Activated CD8-positive, alpha-beta T cell treated with anti-CD3 and anti-CD28 coated beads for 36 hours (primary cell): ENCODE data around the gene USP24. TPM values are rescaled to one million over a fixed set of nuclear protein-coding genes. Genes with fewer than 3 reads are reported as not detected.
"Not testable (repeated sequence)": the region's sequence is repeated elsewhere in the genome, so short reads cannot be mapped to it uniquely, and the experiment has no call there.

Experiments
- ATAC-seq: fragments of 200-7000 bp; cut with Tn5 transposase; one replicate; pipeline ENCODE4 v1.10.0; 2021; ENCODE audit warnings: mild to moderate bottlenecking, moderate library complexity
- CTCF ChIA-PET: fragments of 350-600 bp; sonication (Branson Sonifier 250); formaldehyde crosslinking; loops from one replicate; lab custom pipeline; 2021; ENCODE audit warnings: antibody characterized with exemption; lab: Charles Lee
- POLR2A ChIA-PET: fragments of 350-600 bp; sonication (Branson Sonifier 250); formaldehyde crosslinking; loops from one replicate; lab custom pipeline; 2021; ENCODE audit warnings: antibody characterized with exemption; lab: Charles Lee
- DNase-seq: peaks from one replicate; pipeline ENCODE4 v3.0.0-alpha.2; 2020
- H3K27ac Mint-ChIP-seq: one replicate; pipeline ENCODE4 v1.8.0; 2021; ENCODE audit warnings: mild to moderate bottlenecking, mixed read lengths
- H3K27me3 Mint-ChIP-seq: one replicate; pipeline ENCODE4 v1.8.0; 2021; ENCODE audit warnings: mixed read lengths
- H3K36me3 Mint-ChIP-seq: one replicate; pipeline ENCODE4 v1.8.0; 2021; ENCODE audit warnings: low read depth, mixed read lengths
- H3K4me1 Mint-ChIP-seq: one replicate; pipeline ENCODE4 v1.8.0; 2021; ENCODE audit warnings: low read depth, mixed read lengths
- H3K4me3 Mint-ChIP-seq: one replicate; pipeline ENCODE4 v1.8.0; 2021; ENCODE audit warnings: mild to moderate bottlenecking, moderate library complexity, mixed read lengths
- H3K9me3 Mint-ChIP-seq: one replicate; pipeline ENCODE4 v1.8.0; 2021; ENCODE audit warnings: mixed read lengths
- CTCF ChIP-seq: fragments of 200-600 bp; IDR thresholded peaks from one replicate; pipeline ENCODE4 v1.8.0; 2022; ENCODE audit warnings: antibody characterized with exemption, mild to moderate bottlenecking
- intact Hi-C: fragments of 100-400 bp; cut with micrococcal nuclease; formaldehyde crosslinking; loops from one replicate; pipeline ENCODE4 v1.10.0; 2022
- total RNA-seq, 2 experiments: library from RNA; stranded (reverse); gene quantifications; one replicate each; pipeline ENCODE4 v1.2.3, GENCODE V29; 2021

The USP24 gene
- total RNA-seq, 2 experiments from 2014 or later: 39.4 to 47.0 TPM

GRCh38 chr1:55204997-55205396 is 10.2 kb downstream of the USP24 start:
- H3K4me3 Mint-ChIP-seq: peak overlapping the region; percentile 30
- ChIA-PET CTCF (interaction anchor here (1.1 to 1.3 kb wide), 2 partner anchors 11 to 73 kb away, joined by 4 to 5 read pairs; no protein-coding TSS in a partner anchor), POLR2A (interaction anchor here (1.3 to 1.7 kb wide), 3 partner anchors 8 to 10 kb away, joined by 3 to 11 read pairs (median 4); no protein-coding TSS in a partner anchor)

GRCh38 chr1:55203064-55203463 is 12.1 kb downstream of the USP24 start:
- TF ChIP-seq CTCF: no peak
- H3K36me3 Mint-ChIP-seq: peaks cover 34% of the 10 kb centered on the region
- peaks cover 69% of the 10 kb centered on the region for H3K4me1 Mint-ChIP-seq
- no peak overlapping the region for H3K4me3 Mint-ChIP-seq
- ATAC-seq: peak; percentile 53
- ChIA-PET POLR2A (interaction anchor here (1.0 to 1.7 kb wide), 3 partner anchors 10 to 12 kb away, joined by 3 to 11 read pairs (median 6); partner anchors contain the start of gene USP24), CTCF (interaction anchor here (1.2 kb wide), 1 partner anchor 10 kb away, joined by 3 read pairs; no protein-coding TSS in a partner anchor)
- peak; percentile 32 for DNase-seq
- H3K27me3 Mint-ChIP-seq: no peaks in the 10 kb centered on the region
- intact Hi-C loops: no loop called here
- H3K27ac Mint-ChIP-seq: peak overlapping the region; percentile 59
- H3K9me3 Mint-ChIP-seq: no peaks in the 10 kb centered on the region

More at GRCh38 chr1:55204997-55205396, 10.2 kb downstream of the USP24 start:
- Mint-ChIP-seq H3K27me3 (no peaks in the 10 kb centered on the region), H3K4me1 (peaks cover 69% of the 10 kb centered on the region), H3K9me3 (no peaks in the 10 kb centered on the region), H3K36me3 (peaks cover 27% of the 10 kb centered on the region), H3K27ac (peak overlapping the region; percentile 76)
- intact Hi-C loops: no loop called here
- peak; percentile 56 for DNase-seq
- peak; percentile 77 for ATAC-seq
- no peak for TF ChIP-seq CTCF

- Mint-ChIP-seq H3K9me3 (no peaks in the 10 kb centered on the region), H3K4me1 (peaks cover 76% of the 10 kb centered on the region), H3K4me3 (no peak overlapping the region), H3K27ac (peak overlapping the region; percentile 76), H3K36me3 (peaks cover 28% of the 10 kb centered on the region), H3K27me3 (no peaks in the 10 kb centered on the region)
- no peak for TF ChIP-seq CTCF
- intact Hi-C loops: no loop called here
- no peak for ATAC-seq
- POLR2A ChIA-PET: interaction anchor here (1.3 kb wide), 3 partner anchors 8 to 14 kb away, joined by 3 to 4 read pairs (median 4); partner anchors contain the start of gene USP24
- DNase-seq: no peak
- CTCF ChIA-PET: interaction anchor here (1.4 to 2.0 kb wide), 6 partner anchors 9 to 77 kb away, joined by 3 to 11 read pairs (median 6); partner anchors contain the start of gene USP24
These were observed 14.5 kb downstream of the USP24 start for GRCh38 chr1:55200667-55201066.

GRCh38 chr1:55199735-55200134 is 15.4 kb downstream of the USP24 start:
- CTCF ChIA-PET: interaction anchor here (1.4 to 2.0 kb wide), 5 partner anchors 10 to 56 kb away, joined by 3 to 8 read pairs (median 5); partner anchors contain the start of gene USP24
- Mint-ChIP-seq H3K4me1 (peaks cover 80% of the 10 kb centered on the region), H3K36me3 (peaks cover 34% of the 10 kb centered on the region)
- H3K27ac Mint-ChIP-seq, DNase-seq, intact Hi-C loops, ATAC-seq, H3K9me3 Mint-ChIP-seq, H3K4me3 Mint-ChIP-seq, H3K27me3 Mint-ChIP-seq: not testable (repeated sequence)
- POLR2A ChIA-PET: interaction anchor here (1.3 kb wide), 1 partner anchor 15 kb away, joined by 4 read pairs; the partner anchor contains the start of gene USP24

GRCh38 chr1:55198044-55198443 is 17.1 kb downstream of the USP24 start:
- ChIA-PET CTCF (interaction anchor here (1.6 kb wide), 1 partner anchor 15 kb away, joined by 4 read pairs; no protein-coding TSS in a partner anchor), POLR2A (interaction anchor here (0.7 to 1.5 kb wide), 2 partner anchors 15 to 17 kb away, joined by 3 to 4 read pairs; partner anchors contain the start of gene USP24)
- ATAC-seq: no peak
- Mint-ChIP-seq H3K9me3 (no peaks in the 10 kb centered on the region), H3K4me1 (peaks cover 78% of the 10 kb centered on the region), H3K27me3 (no peaks in the 10 kb centered on the region), H3K27ac (no peak overlapping the region), H3K36me3 (peaks cover 33% of the 10 kb centered on the region), H3K4me3 (no peak overlapping the region)
- DNase-seq: no peak
- intact Hi-C loops: no loop called here
- no peak for TF ChIP-seq CTCF
